HFFc6 (cell line): ENCODE results near the gene ADGRG6. TPM values are rescaled to one million over a fixed set of nuclear protein-coding genes. Genes with fewer than 3 reads are reported as not detected.

Source experiments
- DNase-seq: peaks from one replicate; pipeline ENCODE4 v3.0.0-alpha.2; 2018
- H3K27ac Mint-ChIP-seq: 2 replicates; pipeline ENCODE4 v1.8.0; 2020; ENCODE audit warnings: mild to moderate bottlenecking, mixed read lengths
- H3K27me3 Mint-ChIP-seq: 2 replicates; pipeline ENCODE4 v1.8.0; 2021; ENCODE audit warnings: mild to moderate bottlenecking, moderate library complexity, mixed read lengths; ENCODE audit not compliant: insufficient read depth
- H3K36me3 Mint-ChIP-seq: 2 replicates; pipeline ENCODE4 v1.8.0; 2021; ENCODE audit warnings: low read depth, mixed read lengths
- H3K4me1 Mint-ChIP-seq: 2 replicates; pipeline ENCODE4 v1.8.0; 2020; ENCODE audit warnings: low read depth, mixed read lengths
- H3K4me3 Mint-ChIP-seq: 2 replicates; pipeline ENCODE4 v1.8.0; 2020; ENCODE audit warnings: mild to moderate bottlenecking, moderate library complexity, mixed read lengths
- H3K9me3 Mint-ChIP-seq: 2 replicates; pipeline ENCODE4 v1.8.0; 2020; ENCODE audit warnings: mild to moderate bottlenecking, mixed read lengths
- CTCF ChIP-seq: fragments of 200-600 bp; sonication (generic); IDR thresholded peaks from 2 replicates; pipeline ENCODE4 v1.5.0; 2021; ENCODE audit warnings: antibody characterized with exemption, mild to moderate bottlenecking
- total RNA-seq, 6 experiments: library from RNA; stranded (reverse); fragmentation: NEBNext Ultra II Directional; extraction: Animal tissue kit (Norgen Biotek cat#: 25700); gene quantifications; 2 replicates in 1 of 6; 3 replicates in 5 of 6; pipeline ENCODE4 v1.2.3, GENCODE V29; 2021

Gene ADGRG6
- total RNA-seq, 6 experiments from 2014 or later = 27.4 to 73.2 (median 29.7) TPM

- Mint-ChIP-seq H3K36me3 (peaks cover 21% of the 10 kb centered on the region), H3K4me3 (no peak overlapping the region), H3K4me1 (peaks cover 31% of the 10 kb centered on the region), H3K27me3 (no peaks in the 10 kb centered on the region; the same call in 1 of the 2 replicates), H3K27ac (no peak overlapping the region), H3K9me3 (no peaks in the 10 kb centered on the region)
- no peak for TF ChIP-seq CTCF
- DNase-seq = no peak
These were observed 97.9 kb downstream of the ADGRG6 start for GRCh38 chr6:142399739-142400138.

- Mint-ChIP-seq H3K4me3 (no peak overlapping the region), H3K27ac (no peak overlapping the region), H3K27me3 (no peaks in the 10 kb centered on the region; the same call in 1 of the 2 replicates), H3K36me3 (peaks cover 18% of the 10 kb centered on the region), H3K9me3 (no peaks in the 10 kb centered on the region), H3K4me1 (peaks cover 26% of the 10 kb centered on the region)
- DNase-seq = no peak
- TF ChIP-seq CTCF = no peak
These were observed 98.7 kb downstream of the ADGRG6 start for GRCh38 chr6:142400495-142400894.

GRCh38 chr6:142401838-142402237 lies 100.0 kb downstream of the ADGRG6 start:
- no peak overlapping the region for H3K27ac Mint-ChIP-seq
- no peaks in the 10 kb centered on the region; the same call in 1 of the 2 replicates for H3K27me3 Mint-ChIP-seq
- peaks cover 18% of the 10 kb centered on the region for H3K4me1 Mint-ChIP-seq
- no peaks in the 10 kb centered on the region for H3K9me3 Mint-ChIP-seq
- H3K36me3 Mint-ChIP-seq = peaks cover 18% of the 10 kb centered on the region
- H3K4me3 Mint-ChIP-seq = no peak overlapping the region
- TF ChIP-seq CTCF = no peak
- no peak for DNase-seq

GRCh38 chr6:142404751-142405150 lies 102.9 kb downstream of the ADGRG6 start:
- no peaks in the 10 kb centered on the region for H3K9me3 Mint-ChIP-seq
- H3K4me1 Mint-ChIP-seq = peaks cover 44% of the 10 kb centered on the region
- no peak for TF ChIP-seq CTCF
- peaks cover 37% of the 10 kb centered on the region for H3K36me3 Mint-ChIP-seq
- no peak overlapping the region for H3K27ac Mint-ChIP-seq
- no peak for DNase-seq
- H3K4me3 Mint-ChIP-seq = no peak overlapping the region
- no peaks in the 10 kb centered on the region; the same call in 1 of the 2 replicates for H3K27me3 Mint-ChIP-seq

GRCh38 chr6:142406131-142406530 lies 104.3 kb downstream of the ADGRG6 start:
- no peak for DNase-seq
- Mint-ChIP-seq H3K4me1 (peaks cover 46% of the 10 kb centered on the region), H3K36me3 (peaks cover 39% of the 10 kb centered on the region), H3K4me3 (no peak overlapping the region), H3K27me3 (no peaks in the 10 kb centered on the region), H3K27ac (no peak overlapping the region), H3K9me3 (no peaks in the 10 kb centered on the region)
- no peak for TF ChIP-seq CTCF
